ENCODE data around the gene TMEM101.
"Not testable (repeated sequence)": the region's sequence is repeated elsewhere in the genome, so short reads cannot be mapped to it uniquely, and the experiment has no call there.

Gene TMEM101

GRCh38 chr17:44014437-44015172, at the start of gene TMEM101:
TMEM101 (minus strand) TSS chr17:44014963; CDS start chr17:44014952, 11 bp downstream.
- DNase-seq = peak; percentile 91

- DNase-seq = no peak
Measured at GRCh38 chr17:44063704-44064639, 49.2 kb upstream of the TMEM101 start.

GRCh38 chr17:44062871-44063270, 48.1 kb upstream of the TMEM101 start:
- no peak for DNase-seq

GRCh38 chr17:44061446-44061845, 46.7 kb upstream of the TMEM101 start:
- DNase-seq = no peak

GRCh38 chr17:44059101-44059892, 44.5 kb upstream of the TMEM101 start:
- no peak for DNase-seq

- no peak for DNase-seq
Measured at GRCh38 chr17:44053125-44053872, 38.5 kb upstream of the TMEM101 start.

- no peak for DNase-seq
Measured at GRCh38 chr17:44049294-44050060, 34.7 kb upstream of the TMEM101 start.

- not testable (repeated sequence) for DNase-seq
Measured at GRCh38 chr17:44046893-44047292, 32.1 kb upstream of the TMEM101 start.

- no peak for DNase-seq
Measured at GRCh38 chr17:44045486-44045885, 30.7 kb upstream of the TMEM101 start.

GRCh38 chr17:44044071-44044470, 29.3 kb upstream of the TMEM101 start:
- no peak for DNase-seq

GRCh38 chr17:44043272-44043696, 28.5 kb upstream of the TMEM101 start:
- no peak for DNase-seq

- DNase-seq = no peak
Measured at GRCh38 chr17:44039829-44040635, 25.3 kb upstream of the TMEM101 start.

- no peak for DNase-seq
Measured at GRCh38 chr17:44038604-44039011, 23.8 kb upstream of the TMEM101 start.

GRCh38 chr17:44037471-44037870, 22.7 kb upstream of the TMEM101 start:
- no peak for DNase-seq

GRCh38 chr17:44034688-44035087, 19.9 kb upstream of the TMEM101 start:
- not testable (repeated sequence) for DNase-seq

- DNase-seq = no peak
Measured at GRCh38 chr17:44033861-44034408, 19.2 kb upstream of the TMEM101 start.

GRCh38 chr17:44030482-44030881, 15.7 kb upstream of the TMEM101 start:
- no peak for DNase-seq

- DNase-seq = no peak
Measured at GRCh38 chr17:44029736-44030135, 15.0 kb upstream of the TMEM101 start.

- DNase-seq = no peak
Measured at GRCh38 chr17:44024853-44025252, 10.1 kb upstream of the TMEM101 start.

GRCh38 chr17:44024271-44024663, 9.5 kb upstream of the TMEM101 start:
- DNase-seq = no peak

All from CD4-positive, alpha-beta T cell treated with Interleukin-15 for 1 hour (primary cell).